ENCODE results near the gene RRP36.

DNA sequence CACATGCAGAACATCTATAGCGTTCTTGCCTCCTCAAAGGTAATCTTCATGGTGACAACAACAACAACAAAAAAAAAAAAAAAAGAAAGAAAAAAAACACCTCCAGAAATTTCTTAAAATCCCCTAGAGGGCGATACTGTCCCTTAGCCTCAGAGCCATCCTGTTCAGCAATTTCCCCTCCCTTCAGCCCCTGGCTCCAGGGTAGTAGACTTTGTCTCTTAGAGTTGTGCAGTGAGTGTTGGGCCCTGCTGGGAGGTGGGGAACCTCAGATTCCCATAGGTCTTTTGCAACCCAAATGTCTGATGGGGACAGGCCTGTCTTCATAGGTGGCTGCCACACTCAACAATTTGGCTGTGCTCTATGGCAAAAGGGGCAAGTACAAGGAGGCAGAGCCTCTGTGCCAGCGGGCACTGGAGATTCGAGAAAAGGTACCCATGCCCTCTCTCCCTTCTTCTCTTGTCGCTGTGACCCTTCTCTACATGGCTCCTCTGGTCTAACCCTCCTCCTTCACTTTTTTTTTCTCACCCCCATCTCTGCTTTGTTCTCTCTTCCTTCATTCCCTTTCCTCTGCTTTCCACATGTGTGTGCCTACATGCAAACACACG, 48.7 kb downstream of the RRP36 start:
- TF ChIP-seq GATA2 (IDR thresholded peaks at IDR 0.05; ENCODE audit: low read depth, low read length) (no peak), GATA3 (IDR thresholded peaks at IDR 0.05; ENCODE audit: low read depth, low read length) (no peak)
